Central memory CD4-positive, alpha-beta T cell (primary cell): ENCODE results near the gene OARD1.

ENCODE experiments used
- DNase-seq: peaks from one replicate; pipeline ENCODE4 v3.0.0; 2022

OARD1 gene

DNA sequence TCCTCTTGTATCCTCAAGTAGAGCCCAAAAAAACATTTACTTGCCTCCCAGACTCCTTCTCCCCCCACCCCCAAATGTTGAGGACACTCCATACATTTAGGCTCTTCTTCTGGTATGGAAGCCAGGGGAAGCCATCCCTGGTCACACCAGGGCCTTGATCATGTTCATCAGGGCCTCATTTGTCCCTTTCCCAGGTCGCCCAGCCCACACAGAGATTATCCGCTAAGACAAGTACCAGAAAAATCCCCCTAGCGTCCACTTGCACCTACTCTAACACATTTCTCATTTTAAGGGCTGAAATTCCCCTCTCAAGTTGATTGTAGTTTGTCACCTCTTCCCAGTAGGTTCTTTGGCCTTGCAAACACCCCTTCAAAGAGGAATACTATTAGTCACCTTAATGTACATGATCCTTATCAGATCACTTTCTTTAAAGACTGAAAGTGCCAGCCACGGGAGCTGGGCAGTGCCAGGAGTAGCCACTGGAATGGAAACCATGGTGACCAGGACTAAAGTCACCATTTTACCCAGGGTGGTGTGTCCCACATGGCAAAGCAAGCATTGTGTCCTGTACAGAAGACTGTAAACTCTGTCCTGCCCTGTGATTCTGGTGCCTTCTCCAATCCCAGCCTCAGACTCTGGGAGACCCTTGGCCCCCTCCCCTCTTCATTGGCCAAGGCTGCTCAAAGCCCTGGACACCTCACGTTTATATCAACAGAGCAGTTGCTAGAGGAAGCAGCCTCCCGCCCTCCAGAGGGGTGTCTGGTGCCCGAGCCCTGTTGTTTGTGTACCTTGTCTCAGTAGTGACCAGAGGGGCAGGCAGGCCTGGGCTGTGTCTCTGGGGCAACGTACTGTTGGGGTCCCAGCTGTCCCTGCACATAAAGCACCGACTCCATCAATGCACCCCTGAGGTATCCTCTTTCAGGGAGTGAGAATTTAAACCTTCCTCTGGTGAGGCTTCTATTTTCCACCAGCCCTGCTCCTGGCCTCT lies 24.1 kb downstream of the OARD1 start:
- no peak for DNase-seq

DNA sequence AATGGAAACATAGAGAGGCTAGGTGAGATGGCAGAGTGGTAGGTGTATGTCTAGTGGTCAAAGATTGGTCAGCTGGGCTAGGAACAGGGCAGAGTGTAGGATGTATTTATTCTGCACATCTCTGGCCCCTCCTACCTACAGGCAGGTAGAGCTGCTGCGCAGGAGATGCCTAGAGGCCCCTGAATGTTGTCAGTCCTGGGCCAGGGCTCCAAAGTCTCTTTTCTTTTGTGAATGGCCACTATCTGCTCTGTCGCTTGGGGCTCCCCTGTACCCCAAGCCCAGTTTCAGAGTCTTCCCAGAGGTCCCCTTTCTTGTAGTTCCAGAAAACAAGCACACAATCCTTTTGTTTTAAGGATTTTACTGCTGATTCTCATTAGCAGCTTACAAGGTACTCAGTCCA lies 24.9 kb downstream of the OARD1 start:
- no peak for DNase-seq

DNA sequence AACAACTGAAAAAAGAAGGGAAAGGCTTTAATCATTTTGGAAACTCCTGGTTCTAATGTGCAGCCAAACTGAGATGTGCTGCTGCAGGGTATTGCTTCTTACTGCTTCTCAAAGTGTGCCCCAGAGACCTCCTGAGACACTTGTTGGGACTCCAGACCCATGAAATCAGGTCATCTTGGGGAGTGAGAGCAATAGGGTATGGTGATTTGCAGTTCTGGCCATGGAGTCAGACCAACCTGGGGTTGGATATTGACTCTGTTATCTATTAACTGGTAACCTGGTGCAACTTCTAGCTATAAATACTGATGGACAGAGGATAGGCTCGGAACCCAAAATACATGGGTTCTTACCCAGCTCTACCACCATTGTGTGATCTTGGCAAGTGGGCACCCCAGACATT lies 26.1 kb downstream of the OARD1 start:
- DNase-seq: no peak

DNA sequence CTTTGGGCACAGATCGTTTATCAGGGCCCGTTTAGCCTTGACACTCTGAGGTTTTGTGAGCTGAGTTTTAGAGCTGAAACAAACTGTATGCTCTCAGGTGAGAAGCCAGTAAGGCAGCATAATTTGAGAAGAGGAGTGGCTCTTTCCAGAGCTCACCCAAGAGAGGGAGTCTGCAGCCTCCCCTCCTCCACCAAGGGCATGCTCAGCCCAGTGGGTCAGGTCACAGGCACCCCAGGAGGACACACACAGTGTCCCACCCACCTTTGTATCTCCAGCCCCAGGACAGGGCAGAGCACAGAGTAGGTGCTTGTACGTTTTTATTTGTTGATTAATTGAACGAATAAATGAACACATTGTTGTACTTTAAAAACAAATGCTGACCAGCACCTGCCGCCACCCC lies 26.5 kb downstream of the OARD1 start:
- no peak for DNase-seq

DNA sequence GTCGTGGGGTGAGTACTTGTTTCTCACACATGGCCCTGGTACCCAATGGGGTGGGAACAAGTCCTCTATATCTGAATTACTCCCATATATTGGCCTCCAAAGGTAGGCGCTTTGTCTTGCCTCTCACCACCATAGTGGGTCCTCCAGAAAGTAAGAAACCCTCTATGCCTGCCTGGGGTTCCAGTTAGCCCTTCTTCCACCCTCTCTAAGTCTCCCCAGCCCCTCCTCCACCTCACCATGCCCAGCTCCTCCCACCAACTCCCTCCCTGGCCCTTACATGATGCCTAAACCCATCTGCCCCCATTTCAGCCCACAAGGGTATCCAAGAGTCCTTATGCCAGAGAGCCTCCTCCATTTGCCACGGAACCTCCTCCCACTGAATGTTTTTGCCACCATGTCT lies 29.0 kb downstream of the OARD1 start:
- no peak for DNase-seq

DNA sequence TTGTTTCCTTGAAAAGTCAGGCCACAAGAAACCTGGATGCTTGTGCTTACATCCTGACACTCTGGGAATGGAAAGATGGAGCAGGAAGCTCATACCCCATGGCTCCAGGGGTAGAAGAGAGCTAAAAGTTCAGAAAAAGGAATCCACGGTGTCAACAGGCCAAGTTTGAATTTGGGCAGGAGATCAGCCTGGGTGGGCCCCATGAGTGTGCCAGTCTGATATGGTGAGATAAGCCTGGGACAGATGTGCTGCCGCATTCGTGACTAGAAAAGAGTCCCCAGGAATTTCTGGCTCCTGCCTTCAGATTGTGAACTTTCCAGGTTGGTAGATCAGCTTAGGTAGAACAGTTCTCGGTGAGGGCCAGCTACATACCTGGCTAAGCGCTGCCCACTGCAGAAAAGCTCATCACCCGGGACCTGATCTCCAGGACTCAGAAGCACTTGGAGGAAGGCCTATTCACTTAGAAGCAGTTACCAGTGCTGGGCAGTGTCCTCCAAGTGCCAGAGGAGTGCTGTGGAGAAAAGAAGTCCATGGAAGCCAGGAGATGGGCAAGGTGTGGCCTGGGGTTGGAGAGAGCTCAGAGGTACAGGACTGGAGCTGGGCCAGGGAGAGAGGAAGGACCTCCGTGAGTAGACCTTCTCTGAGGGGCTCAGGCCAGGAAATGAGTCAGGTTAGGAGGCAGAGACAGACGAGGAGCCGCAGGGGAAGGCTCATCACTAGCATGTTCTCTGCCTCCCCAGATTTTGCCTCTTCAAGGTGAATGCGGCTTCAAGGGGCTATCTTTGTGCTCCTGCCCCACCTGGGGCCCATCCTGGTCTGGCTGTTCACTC lies 29.7 kb downstream of the OARD1 start, which contains the start of gene TSPO2:
Gene TSPO2, plus strand, starts transcription at position 242 of the 830 bp plus-strand sequence. Its CDS starts 519 bp downstream, at position 761.
- DNase-seq: no peak

DNA sequence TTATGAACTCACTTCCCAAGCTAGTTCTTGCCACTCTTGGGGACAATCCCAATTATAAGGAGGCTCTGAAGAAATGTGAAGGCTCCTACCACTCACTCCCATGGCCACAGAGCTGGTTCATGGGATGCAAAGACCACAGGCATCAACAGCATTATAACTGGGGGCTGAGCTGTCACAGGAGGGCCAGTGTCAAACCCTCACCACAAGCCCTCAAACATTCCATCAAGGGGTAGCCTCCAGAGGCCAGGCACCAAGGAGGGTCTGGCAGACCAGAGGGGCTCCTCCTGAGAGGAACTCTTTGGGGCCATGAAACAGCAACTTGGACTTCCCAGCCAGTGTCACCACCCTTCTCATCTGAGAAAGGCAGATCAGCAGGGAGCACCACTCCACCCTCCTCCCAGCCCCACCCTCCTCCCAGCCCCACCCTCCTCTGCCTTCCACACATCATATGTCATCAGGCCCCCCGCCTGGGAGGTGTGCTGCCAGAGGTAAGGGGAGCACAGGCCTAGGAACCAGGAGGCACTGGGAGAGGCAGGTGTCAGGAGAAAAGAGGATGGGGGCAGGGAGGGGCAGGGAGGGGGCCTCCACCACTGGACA lies 31.1 kb downstream of the OARD1 start:
- DNase-seq: no peak

DNA sequence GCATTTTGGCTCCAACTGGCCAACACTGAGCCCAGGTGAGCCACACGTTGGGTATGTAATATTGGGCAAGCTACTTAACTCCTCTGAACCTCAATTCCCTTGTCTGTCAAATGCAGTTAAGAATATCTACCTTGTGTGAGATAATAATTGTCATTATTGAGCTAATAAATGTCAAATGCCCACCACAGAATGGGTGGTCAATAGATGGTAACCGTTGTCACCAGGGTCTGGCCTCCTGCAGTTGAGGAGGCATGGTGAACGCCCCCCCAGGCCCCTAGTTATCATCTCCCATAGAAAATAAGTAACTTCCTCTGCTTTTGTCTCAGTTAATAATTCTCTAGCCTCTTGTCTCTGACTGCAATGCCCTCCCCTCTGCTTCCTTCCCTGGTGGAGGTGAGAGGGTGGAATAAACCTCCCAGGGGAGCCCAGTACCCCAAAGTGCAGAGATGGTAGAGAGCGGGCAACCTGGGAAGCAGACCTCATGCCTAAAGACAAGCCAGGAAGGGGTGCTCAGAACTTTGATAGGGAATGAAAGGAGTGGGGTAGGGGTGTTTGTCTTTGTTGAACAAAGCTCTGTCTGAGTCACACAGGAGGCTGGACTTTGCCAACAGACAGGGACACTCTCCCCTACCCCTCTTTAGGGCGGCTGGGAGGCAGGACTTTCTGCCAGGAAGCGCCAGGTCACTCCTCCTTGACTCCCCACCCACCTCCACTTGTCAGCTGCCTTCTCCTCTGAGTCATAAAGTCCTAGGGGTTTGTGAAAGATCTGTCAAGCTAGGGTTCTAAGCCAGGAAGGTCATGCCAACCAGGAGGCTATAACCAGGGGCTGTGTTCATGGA lies 31.8 kb downstream of the OARD1 start:
- no peak for DNase-seq

DNA sequence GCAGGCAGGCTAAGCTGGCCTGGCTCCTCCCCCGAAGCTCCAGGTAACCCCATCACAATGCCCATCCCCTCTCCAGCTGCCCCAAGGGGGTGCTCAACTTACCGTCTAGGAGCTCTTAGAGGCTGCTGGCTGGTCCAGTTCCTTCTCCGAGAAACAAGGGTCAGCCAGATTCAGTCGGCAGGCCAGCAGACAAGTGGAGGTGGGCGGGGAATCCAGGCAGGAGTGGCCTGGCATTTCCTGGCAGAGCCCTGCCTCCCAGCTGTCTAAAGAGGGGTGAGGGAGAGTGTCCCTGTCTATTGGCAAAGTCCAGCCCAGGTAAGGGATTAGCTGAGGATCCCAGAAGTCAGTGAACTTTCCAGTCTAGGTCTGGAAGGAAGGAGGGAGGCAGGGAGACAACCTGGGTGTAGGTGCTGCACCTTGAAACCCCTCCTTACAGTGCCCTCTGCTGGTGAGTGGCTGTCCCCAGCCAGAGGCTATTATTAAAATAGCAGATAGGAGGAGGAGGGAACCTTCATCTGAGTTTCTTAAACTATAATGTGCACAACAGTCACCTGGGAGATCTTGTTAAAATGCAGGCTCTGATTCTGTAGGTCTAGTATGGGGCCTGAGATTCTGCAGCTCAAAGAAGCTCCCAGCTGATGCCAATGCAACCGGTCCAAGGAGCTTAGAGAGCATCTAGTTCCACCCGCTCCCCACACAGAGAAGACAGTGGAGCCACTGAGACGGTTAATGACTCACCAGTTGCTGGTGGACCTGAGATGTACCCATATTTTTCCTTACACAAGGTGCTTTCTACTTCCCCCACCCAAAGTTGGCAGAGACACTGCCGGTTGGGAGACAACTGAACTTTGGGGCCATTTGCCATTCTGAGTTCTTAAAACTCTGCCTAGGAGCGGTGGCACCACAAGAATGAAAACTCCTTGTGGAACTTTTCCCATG lies 32.8 kb downstream of the OARD1 start, which contains the start of gene UNC5CL:
Gene UNC5CL, minus strand, starts transcription at position 162 of the 939 bp plus-strand sequence. CDS start 4,147 bp downstream, outside the sequence.
- DNase-seq: peak; percentile 15

DNA sequence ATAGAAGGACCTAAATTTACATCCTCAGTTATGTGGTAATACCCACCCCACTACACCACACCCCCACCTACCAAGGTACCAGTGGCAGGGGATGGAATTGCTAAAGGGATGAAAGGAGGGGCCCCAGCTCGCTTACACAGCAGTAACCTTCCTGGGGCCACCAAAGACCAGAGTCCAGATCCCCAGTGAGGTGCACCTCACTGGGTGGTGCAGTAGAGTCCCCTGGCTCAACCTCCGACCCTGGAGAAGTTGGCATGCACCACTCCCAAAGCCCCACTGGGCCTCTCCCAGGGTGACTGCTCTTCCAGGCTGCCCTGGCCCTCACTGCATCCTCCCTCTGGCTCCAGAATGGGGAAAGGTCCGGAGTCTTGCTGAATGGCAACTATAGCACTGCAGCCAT lies 34.0 kb downstream of the OARD1 start:
- no peak for DNase-seq

DNA sequence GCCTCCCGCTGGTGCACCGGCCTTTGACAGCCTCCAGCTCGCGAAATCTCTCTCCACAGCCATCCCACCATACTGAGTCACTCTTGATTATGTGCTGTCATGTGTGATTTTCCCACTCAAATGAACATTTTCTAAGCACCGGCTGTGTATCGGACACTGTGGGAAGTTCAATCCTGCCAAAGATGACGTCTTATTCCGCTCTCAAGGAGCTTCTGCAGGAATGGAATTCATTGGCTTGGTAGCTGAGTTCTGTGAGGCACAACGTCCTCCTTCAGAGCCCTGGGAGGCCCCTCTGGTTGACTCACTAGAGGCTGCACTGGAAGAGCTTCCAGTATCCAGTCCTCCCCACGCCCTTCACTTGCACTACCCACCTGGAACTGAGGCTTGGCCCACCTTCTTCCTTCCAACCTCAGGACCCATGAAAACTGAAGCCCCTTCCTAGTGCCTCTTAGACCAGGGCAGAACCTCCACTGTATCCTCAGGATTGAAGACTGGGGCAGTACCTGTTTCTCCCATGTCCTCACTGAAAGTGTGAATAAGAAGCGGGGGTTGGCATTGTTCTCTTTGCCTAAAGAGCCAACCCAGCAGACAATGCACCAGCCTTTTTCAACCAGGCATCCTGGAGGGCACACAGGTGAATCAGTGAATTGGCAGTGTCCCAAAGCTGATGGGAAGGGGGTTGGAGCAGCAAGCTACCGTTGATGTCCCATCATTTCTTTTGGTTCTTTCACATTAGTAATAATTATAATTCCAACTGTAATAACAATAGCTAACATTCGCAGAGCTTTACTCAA lies 34.9 kb downstream of the OARD1 start:
- DNase-seq: no peak

DNA sequence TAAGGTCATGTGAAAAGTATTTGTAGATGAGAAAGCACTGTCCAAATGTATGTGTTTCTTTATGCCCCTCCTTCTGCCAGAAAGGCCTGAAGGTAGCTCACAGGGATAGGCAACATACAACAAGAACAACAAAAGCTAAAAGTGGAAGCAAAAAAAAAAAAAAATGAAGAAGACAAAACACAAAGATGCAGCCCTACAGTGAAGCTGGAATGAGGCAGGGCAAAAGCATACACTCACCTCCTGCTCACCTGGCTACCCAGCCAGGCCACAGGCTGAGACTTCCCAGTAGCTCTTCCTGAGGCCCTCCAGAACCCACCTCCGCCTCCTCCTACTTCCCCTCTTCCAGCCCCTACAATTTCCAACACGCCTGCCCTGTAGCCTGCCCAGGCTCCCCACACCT lies 35.6 kb downstream of the OARD1 start:
- no peak for DNase-seq

DNA sequence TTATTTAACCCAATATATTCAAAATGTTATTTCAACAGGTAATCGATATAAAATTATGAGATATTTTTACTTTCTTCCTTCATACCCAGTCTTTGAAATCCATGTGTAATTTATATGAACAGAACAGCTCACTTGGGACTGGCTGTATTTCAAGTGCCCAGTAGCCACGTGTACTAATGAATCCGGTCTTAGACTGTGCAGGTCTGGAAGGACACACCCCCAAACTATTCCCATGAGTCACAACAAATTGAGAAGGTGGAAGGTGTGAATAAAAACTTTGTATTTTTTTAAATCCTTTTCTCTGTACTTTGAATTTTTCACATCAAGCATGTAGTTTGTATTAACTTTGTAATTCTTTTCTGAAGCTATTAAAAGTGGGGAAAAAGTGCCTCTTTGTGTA lies 36.0 kb downstream of the OARD1 start:
- no peak for DNase-seq

DNA sequence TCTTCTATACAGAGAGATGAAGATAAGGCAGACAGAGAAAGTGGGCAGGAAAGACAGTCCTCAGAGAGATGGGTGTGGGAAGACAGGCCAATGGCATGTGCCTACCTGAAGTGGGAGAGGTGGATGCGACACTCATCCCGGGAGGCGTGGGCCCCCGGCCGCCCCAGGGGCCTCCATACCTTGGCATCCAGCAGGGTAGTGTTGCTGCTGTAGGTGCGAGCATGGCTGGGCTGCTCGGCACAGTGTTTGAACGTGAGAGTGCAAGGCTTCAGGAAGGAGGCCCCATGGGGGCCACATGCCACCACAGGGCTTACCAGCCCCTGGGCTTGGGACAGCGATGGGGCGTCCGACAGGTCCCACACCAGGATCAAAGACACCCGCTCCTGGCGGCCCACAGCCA lies 38.4 kb downstream of the OARD1 start:
- DNase-seq: no peak

DNA sequence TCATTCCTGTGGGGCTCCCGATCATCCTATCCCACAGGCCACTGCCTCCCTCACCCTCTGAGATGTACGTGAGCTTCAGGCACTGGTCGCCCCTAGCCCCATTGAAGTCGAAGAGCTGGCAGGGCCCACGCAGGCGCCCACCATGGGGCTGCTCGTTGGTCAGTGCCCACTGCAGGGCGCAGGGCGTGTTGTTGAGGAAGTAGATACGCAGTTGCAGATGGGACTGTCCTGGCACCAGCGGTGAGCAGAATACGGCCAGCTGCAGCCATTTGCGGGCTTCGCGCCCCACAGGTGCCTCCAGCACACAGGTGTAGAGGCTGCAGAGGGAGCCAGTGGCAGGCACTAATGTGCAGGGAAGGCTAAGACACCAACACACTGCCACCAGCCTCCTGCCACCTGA lies 39.3 kb downstream of the OARD1 start:
- DNase-seq: no peak

DNA sequence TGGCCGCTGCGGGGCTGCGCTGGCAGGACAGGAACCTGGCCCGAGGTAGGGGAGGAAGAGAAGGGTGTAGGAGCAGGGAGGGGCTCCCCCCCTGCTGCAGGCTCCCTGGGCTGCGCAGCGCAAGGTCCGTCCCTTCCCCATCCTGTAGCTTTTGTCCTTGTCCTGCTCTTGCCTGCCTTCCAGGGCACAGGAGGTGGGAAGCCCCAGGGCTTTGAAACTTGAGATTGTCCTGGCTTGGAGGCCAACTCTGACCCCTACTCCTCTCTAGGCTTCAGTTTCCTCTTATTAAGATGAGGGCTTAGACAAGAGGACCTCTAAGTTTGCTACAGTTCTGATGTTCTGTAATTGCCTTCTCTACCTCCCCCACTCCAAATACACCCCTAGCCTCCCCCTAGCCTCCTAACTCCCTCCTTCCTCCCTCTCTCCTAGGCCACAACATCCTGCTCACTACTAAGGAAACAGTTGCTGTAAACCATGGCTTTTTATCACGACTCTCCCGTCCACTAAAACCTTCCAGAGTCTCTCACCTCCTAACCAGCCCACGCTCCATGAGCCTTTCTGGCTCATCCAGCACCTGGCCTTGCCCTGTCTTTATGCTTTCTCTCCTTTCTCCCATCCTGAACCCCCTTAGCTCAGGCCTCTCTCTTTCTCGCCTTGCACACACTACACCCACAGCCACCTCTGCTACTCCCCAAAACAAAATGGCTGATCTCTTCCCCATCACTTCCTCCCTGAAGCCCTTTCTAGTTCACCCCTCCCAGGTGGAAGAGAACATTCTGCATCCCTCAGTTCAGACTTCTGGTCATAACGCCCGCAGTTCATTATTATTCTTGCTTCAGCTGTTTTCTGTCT lies 43.4 kb downstream of the OARD1 start:
- DNase-seq: no peak

DNA sequence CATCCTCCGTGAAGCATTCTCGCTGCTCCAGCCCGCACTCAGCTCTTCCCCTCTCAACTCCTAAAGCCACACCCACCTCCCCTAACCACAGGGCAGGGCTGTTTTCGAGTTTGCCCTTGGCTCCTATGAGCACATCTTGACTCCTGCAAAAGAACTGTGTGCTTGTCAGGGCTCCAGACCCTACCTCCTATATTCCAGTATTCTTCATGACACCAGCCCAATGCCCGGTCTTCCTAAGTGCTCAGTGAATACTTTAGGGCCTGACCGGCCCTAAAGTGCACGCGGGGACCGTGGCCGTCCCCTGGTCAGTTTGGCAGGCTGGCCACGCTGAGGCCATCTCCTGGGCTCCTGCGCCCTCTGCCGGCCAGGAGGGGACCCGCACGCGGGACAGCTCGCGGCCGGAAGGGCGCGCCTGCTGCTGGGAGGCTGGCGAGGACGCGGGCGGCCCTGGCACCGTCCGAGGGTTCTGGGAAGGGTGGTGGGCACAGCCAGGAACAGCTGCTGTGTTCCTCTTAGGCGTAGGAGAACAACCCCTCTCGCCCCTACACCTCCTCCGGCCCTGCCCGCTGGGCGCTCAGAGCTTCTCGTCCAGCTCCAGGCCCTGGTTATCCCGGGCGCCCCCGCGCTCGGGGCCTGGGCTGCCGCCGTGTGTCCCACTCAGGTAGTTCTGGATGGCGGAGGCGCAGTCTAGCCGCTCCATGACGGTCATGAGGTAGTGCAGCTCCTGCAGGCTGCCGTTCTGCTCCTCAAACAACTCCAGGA lies 44.2 kb downstream of the OARD1 start:
- DNase-seq: peak; percentile 56

DNA sequence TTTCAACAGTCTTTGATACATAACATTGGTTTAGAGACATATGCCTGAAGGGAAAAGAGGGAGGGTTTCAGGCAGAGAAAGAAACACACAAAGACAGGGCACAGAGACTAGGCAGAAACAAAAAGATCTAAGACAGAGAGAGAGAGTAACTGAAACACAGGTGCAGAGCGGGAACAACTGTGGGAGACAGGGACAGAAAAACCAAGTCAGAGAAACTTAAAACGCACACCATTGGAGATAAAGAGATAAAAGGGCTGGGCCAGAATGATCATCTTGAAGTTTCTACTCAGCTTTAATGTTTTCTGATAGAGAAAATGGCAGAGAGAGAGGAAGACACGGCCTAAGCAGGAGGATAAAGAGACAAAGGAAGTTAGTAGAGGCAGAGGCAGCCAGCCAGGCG lies 44.9 kb downstream of the OARD1 start:
- no peak for DNase-seq
